SK-N-SH (cell line): Measurements from ENCODE around the gene ACCS. TPM values are rescaled to one million over a fixed set of nuclear protein-coding genes. Genes with fewer than 3 reads are reported as not detected.

ENCODE experiments used
- CTCF ChIA-PET: fragments of 300-600, 350-600 bp; formaldehyde crosslinking; extraction: SDS; loops from one replicate; lab custom pipeline; 2021; lab: Yijun Ruan, JAX
- POLR2A ChIA-PET: fragments of 350-600 bp; sonication (Branson Sonifier 250); formaldehyde crosslinking; extraction: SDS; loops from one replicate; lab custom pipeline; 2020; ENCODE audit warnings: antibody characterized with exemption, inconsistent platforms; lab: Yijun Ruan, JAX
- DNase-seq: peaks from one replicate; pipeline ENCODE4 v3.0.0; 2012
- H2AFZ ChIP-seq: fragments of 200-600 bp; sonication (generic); 2 replicates; pipeline ENCODE4 v1.8.1; 2016; ENCODE audit warnings: antibody characterized with exemption, mild to moderate bottlenecking, low read depth
- H3F3A ChIP-seq: fragments of 200-600 bp; sonication (generic); replicated peaks from 2 replicates; pipeline ENCODE3; 2016; ENCODE audit warnings: antibody characterized with exemption, mild to moderate bottlenecking; ENCODE audit not compliant: insufficient read depth
- H3K27ac ChIP-seq, 2 experiments: fragments of 200-500 bp in 1 of 2; fragments of 200-600 bp in 1 of 2; sonication (Bioruptor generic) in 1 of 2; sonication (generic), shearing (Covaris generic) in 1 of 2; 2 replicates each; pipeline versions ENCODE4 v1.5.1 to v1.6.1; 2014 to 2016; ENCODE audit warnings: low read depth in 2 of 2, inconsistent platforms in 1 of 2, low read length in 1 of 2, mild to moderate bottlenecking in 1 of 2, mixed read lengths in 1 of 2
- H3K27me3 ChIP-seq: fragments of 200-600 bp; sonication (generic), shearing (Covaris generic); 2 replicates; pipeline ENCODE4 v1.6.1; 2016; ENCODE audit warnings: mixed run types; ENCODE audit not compliant: insufficient read depth
- H3K36me3 ChIP-seq, 2 experiments: fragments of 200-500 bp in 1 of 2; fragments of 200-600 bp in 1 of 2; sonication (Bioruptor generic) in 1 of 2; sonication (generic) in 1 of 2; replicated peaks in 1 of 2; 2 replicates each; pipeline versions ENCODE3 to v1.5.1; 2014 to 2016; ENCODE audit warnings: low read length in 1 of 2, mild to moderate bottlenecking in 1 of 2; ENCODE audit not compliant: insufficient read depth in 2 of 2, control insufficient read depth in 1 of 2
- H3K4me1 ChIP-seq, 2 experiments: fragments of 200-500 bp in 1 of 2; fragments of 200-600 bp in 1 of 2; sonication (Bioruptor generic) in 1 of 2; sonication (generic), shearing (Covaris generic) in 1 of 2; 2 replicates each; pipeline versions ENCODE4 v1.5.1 to v1.6.1; 2014 to 2016; ENCODE audit warnings: low read depth in 1 of 2, low read length in 1 of 2, mixed run types in 1 of 2; ENCODE audit not compliant: insufficient read depth in 2 of 2, control insufficient read depth in 1 of 2
- H3K4me2 ChIP-seq: fragments of 200-600 bp; sonication (generic), shearing (Covaris generic); 2 replicates; pipeline ENCODE4 v1.6.1; 2017; ENCODE audit warnings: mixed run types
- H3K4me3 ChIP-seq, 2 experiments: fragments of 200-500 bp in 1 of 2; fragments of 200-600 bp in 1 of 2; sonication (Bioruptor generic) in 1 of 2; sonication (generic), shearing (Covaris generic) in 1 of 2; 2 replicates each; pipeline versions ENCODE4 v1.5.1 to v1.8.1; 2014 to 2016; ENCODE audit warnings: low read depth in 2 of 2, inconsistent platforms in 1 of 2, low read length in 1 of 2, mild to moderate bottlenecking in 1 of 2, mixed read lengths in 1 of 2, moderate library complexity in 1 of 2
- H3K79me2 ChIP-seq: fragments of 200-600 bp; sonication (generic); 2 replicates; pipeline ENCODE4 v1.8.1; 2017; ENCODE audit warnings: mild to moderate bottlenecking; ENCODE audit not compliant: insufficient read depth
- H3K9ac ChIP-seq: fragments of 200-600 bp; sonication (generic); 2 replicates; pipeline ENCODE4 v1.6.1; 2017; ENCODE audit warnings: mixed run types
- H3K9me2 ChIP-seq: fragments of 200-600 bp; sonication (generic); 2 replicates; pipeline ENCODE4 v1.6.1; 2017; ENCODE audit warnings: mixed run types
- H3K9me3 ChIP-seq: fragments of 200-600 bp; sonication (generic); 2 replicates; pipeline ENCODE4 v1.6.1; 2017; ENCODE audit warnings: mixed run types, mild to moderate bottlenecking, moderate library complexity
- H4K20me1 ChIP-seq: fragments of 200-600 bp; sonication (generic); 2 replicates; pipeline ENCODE4 v1.6.1; 2017; ENCODE audit warnings: mild to moderate bottlenecking, mixed run types; ENCODE audit not compliant: insufficient read depth
- CHD2 ChIP-seq: fragments of 150-350 bp; IDR thresholded peaks from 2 replicates; pipeline ENCODE4 v1.6.1; 2018; ENCODE audit warnings: low read length; ENCODE audit not compliant: partially characterized antibody
- EP300 ChIP-seq, 2 experiments: IDR thresholded peaks; 2 replicates each; pipeline versions ENCODE4 v1.4.0 to v1.6.1; 2012; ENCODE audit warnings: borderline replicate concordance in 1 of 2, low read depth in 1 of 2, low read length in 1 of 2
- EZH2phosphoT487 ChIP-seq: fragments of 200-600 bp; sonication (generic); IDR thresholded peaks from 2 replicates; pipeline ENCODE4 v1.6.1; 2017; ENCODE audit warnings: low read depth, mixed run types, mild to moderate bottlenecking, antibody characterized with exemption, moderate library complexity, borderline replicate concordance
- GATA2 ChIP-seq: sonication (generic); formaldehyde crosslinking; IDR thresholded peaks from 2 replicates; pipeline ENCODE4 v1.5.0; 2020; ENCODE audit warnings: mild to moderate bottlenecking, missing genetic modification reagents
- JUND ChIP-seq: IDR thresholded peaks from 2 replicates; pipeline ENCODE4 v1.4.0; 2012
- NRF1 ChIP-seq: IDR thresholded peaks from 2 replicates; pipeline ENCODE4 v1.6.1; 2012; ENCODE audit warnings: low read depth, mild to moderate bottlenecking, low read length
- POLR2AphosphoS5 ChIP-seq: IDR thresholded peaks from 2 replicates; pipeline ENCODE4 v1.6.1; 2012; ENCODE audit warnings: low read depth, low read length
- RCOR1 ChIP-seq: fragments of 150-350 bp; IDR thresholded peaks from 2 replicates; pipeline ENCODE4 v1.6.1; 2017; ENCODE audit warnings: antibody characterized with exemption, low read length
- RFX5 ChIP-seq: IDR thresholded peaks from 2 replicates; pipeline ENCODE4 v1.6.1; 2012; ENCODE audit warnings: mild to moderate bottlenecking, improper control_type of control experiment, low read length
- RXRA ChIP-seq: IDR thresholded peaks from 2 replicates; pipeline ENCODE4 v1.4.0; 2012; ENCODE audit warnings: low read depth, mild to moderate bottlenecking, borderline replicate concordance
- SIN3A ChIP-seq: IDR thresholded peaks from 2 replicates; pipeline ENCODE4 v1.6.1; 2012; ENCODE audit warnings: low read depth, mild to moderate bottlenecking, low read length, moderate library complexity, borderline replicate concordance
- WGBS: methylation state at CpG from one replicate; pipeline ENCODE4 v1.1.6; 2017; ENCODE audit warnings: low lambda C conversion rate; 5-methylcytosine and 5-hydroxymethylcytosine counted together
- polyA plus RNA-seq, 3 experiments: library from polyadenylated mRNA; depleted of rRNA; stranded (reverse); fragments of >200 nt; gene quantifications; 2 replicates each; pipeline ENCODE4 v1.2.3, GENCODE V29; 2012
- TF ChIP-seq, protein P1 (sequence below): IDR thresholded peaks from 2 replicates; pipeline ENCODE4; 2012
- TF ChIP-seq, protein P2 (sequence below): IDR thresholded peaks from 2 replicates; pipeline ENCODE4 v1.4.0; 2012; ENCODE audit warnings: low read depth, borderline replicate concordance
- TF ChIP-seq, protein P3 (sequence below): IDR thresholded peaks from 2 replicates; pipeline ENCODE4 v1.4.0; 2012; ENCODE audit warnings: low read depth
- TF ChIP-seq, protein P4 (sequence below): fragments of 150-350 bp; IDR thresholded peaks from 2 replicates; pipeline ENCODE4 v1.6.1; 2016; ENCODE audit warnings: mild to moderate bottlenecking, low read depth, low read length
- TF ChIP-seq, protein P5 (sequence below): fragments of 200-600 bp; sonication (generic); IDR thresholded peaks from 2 replicates; pipeline ENCODE4 v1.6.1; 2017; ENCODE audit warnings: antibody characterized with exemption, mild to moderate bottlenecking, moderate library complexity

ACCS gene
- polyA plus RNA-seq, 1 of the 3 experiments (the other 2 are of a cell fraction), result 28.5 TPM

DNA sequence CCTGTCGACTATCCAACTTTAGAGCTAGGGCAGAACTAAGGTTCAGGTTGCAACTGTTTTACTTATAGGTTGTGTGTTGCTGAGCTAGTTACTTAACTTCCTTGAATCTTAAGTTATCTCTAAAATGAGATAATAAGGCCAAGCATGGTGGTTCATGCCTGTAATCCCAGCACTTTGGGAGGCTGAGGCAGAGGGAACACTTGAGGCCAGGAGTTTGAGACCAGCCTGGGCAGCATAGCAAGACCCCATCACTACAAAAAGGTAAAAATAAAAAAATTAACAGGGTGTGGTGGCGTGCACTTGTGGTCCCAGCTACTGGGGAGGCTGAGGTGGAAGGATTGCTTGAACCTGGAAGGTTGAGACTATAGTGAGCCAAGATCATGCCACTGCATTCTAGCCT is 2.1 kb downstream of the ACCS start:
- H3K9me3 ChIP-seq, result no peaks in the 10 kb centered on the region
- POLR2A ChIA-PET, result no interaction called here
- WGBS, result 67% methylated on average over 2 of the region's 2 CpGs

DNA sequence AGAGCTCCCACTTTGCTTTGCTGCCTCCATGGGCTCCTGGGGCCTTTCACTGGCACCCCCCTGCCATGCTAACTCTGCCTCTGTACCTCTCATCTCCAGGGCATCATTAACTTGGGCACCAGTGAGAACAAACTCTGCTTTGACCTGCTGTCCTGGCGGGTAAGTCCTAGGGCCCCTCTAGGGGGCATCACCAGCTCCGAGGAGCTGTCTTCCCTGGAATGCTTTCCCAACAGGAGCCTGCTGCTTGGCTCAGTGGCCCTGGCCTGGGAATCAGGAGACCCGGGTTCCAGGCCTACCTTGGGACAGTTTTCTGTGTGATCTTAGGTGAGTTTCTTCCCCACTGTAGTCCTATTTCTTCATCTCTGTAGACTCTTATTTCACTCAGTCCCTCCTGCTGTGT is 5.1 kb downstream of the ACCS start:
- Histone ChIP-seq H3K36me3 (peaks cover 0 to 5% of the 10 kb centered on the region in 2 experiments), H3K79me2 (no peaks in the 10 kb centered on the region), H3K27me3 (no peaks in the 10 kb centered on the region), H4K20me1 (no peaks in the 10 kb centered on the region), H3K9ac (no peak overlapping the region), H3K9me3 (no peaks in the 10 kb centered on the region), H3K4me1 (peaks cover 0 to 2% of the 10 kb centered on the region in 2 experiments; a peak in 2 of 4 replicates), H3K27ac (no peak overlapping the region), H3F3A (no peaks in the 10 kb centered on the region), H3K9me2 (no peaks in the 10 kb centered on the region), H3K4me3 (no peak overlapping the region), H3K4me2 (no peak overlapping the region), H2AFZ (no peak overlapping the region)
- WGBS, result 80% methylated on average over 1 of the region's 3 CpGs
- TF ChIP-seq, protein P1, sequence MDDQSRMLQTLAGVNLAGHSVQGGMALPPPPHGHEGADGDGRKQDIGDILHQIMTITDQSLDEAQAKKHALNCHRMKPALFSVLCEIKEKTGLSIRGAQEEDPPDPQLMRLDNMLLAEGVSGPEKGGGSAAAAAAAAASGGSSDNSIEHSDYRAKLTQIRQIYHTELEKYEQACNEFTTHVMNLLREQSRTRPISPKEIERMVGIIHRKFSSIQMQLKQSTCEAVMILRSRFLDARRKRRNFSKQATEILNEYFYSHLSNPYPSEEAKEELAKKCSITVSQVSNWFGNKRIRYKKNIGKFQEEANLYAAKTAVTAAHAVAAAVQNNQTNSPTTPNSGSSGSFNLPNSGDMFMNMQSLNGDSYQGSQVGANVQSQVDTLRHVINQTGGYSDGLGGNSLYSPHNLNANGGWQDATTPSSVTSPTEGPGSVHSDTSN, result no peak
- TF ChIP-seq RCOR1, result no peak
- TF ChIP-seq NRF1, result no peak
- no peak for TF ChIP-seq CHD2
- no peak for TF ChIP-seq RFX5
- no peak for TF ChIP-seq POLR2AphosphoS5
- no peak for TF ChIP-seq SIN3A
- no peak for TF ChIP-seq JUND
- TF ChIP-seq, protein P2, sequence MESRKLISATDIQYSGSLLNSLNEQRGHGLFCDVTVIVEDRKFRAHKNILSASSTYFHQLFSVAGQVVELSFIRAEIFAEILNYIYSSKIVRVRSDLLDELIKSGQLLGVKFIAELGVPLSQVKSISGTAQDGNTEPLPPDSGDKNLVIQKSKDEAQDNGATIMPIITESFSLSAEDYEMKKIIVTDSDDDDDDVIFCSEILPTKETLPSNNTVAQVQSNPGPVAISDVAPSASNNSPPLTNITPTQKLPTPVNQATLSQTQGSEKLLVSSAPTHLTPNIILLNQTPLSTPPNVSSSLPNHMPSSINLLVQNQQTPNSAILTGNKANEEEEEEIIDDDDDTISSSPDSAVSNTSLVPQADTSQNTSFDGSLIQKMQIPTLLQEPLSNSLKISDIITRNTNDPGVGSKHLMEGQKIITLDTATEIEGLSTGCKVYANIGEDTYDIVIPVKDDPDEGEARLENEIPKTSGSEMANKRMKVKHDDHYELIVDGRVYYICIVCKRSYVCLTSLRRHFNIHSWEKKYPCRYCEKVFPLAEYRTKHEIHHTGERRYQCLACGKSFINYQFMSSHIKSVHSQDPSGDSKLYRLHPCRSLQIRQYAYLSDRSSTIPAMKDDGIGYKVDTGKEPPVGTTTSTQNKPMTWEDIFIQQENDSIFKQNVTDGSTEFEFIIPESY, result no peak
- TF ChIP-seq EZH2phosphoT487, result no peak
- no peak for TF ChIP-seq GATA2 (CRISPR knock-in tag)
- TF ChIP-seq, protein P3, sequence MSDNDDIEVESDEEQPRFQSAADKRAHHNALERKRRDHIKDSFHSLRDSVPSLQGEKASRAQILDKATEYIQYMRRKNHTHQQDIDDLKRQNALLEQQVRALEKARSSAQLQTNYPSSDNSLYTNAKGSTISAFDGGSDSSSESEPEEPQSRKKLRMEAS, result no peak
- no peak for TF ChIP-seq EP300 (IDR thresholded peaks at IDR 0.05; ENCODE audit: borderline replicate concordance in 1 of 2, low read depth in 1 of 2, low read length in 1 of 2)
- TF ChIP-seq RXRA, result no peak
- TF ChIP-seq, protein P4, sequence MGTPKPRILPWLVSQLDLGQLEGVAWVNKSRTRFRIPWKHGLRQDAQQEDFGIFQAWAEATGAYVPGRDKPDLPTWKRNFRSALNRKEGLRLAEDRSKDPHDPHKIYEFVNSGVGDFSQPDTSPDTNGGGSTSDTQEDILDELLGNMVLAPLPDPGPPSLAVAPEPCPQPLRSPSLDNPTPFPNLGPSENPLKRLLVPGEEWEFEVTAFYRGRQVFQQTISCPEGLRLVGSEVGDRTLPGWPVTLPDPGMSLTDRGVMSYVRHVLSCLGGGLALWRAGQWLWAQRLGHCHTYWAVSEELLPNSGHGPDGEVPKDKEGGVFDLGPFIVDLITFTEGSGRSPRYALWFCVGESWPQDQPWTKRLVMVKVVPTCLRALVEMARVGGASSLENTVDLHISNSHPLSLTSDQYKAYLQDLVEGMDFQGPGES, result no peak
- CTCF ChIA-PET, result interaction anchor here (1.0 to 10.8 kb wide), 4 partner anchors 14 to 220 kb away, joined by 3 to 71 read pairs (median 4); partner anchors contain the start of gene EXT2
- POLR2A ChIA-PET, result interaction anchor here (1.2 kb wide), 1 partner anchor 10 kb away, joined by 3 read pairs; no protein-coding TSS in a partner anchor
- no peak for DNase-seq

More for the DNA sequence above, 2.1 kb downstream of the ACCS start:
- H4K20me1 ChIP-seq, result no peaks in the 10 kb centered on the region
- no peak overlapping the region for H2AFZ ChIP-seq
- no peak overlapping the region for H3K4me2 ChIP-seq
- no peak overlapping the region for H3K9ac ChIP-seq
- H3K4me3 ChIP-seq, result no peak overlapping the region
- peaks cover 0 to 2% of the 10 kb centered on the region in 2 experiments; a peak in 2 of 4 replicates for H3K4me1 ChIP-seq
- no peak for DNase-seq
- no peaks in the 10 kb centered on the region for H3K9me2 ChIP-seq
- H3K79me2 ChIP-seq, result no peaks in the 10 kb centered on the region
- H3K27ac ChIP-seq, result no peak overlapping the region
- CTCF ChIA-PET, result interaction anchor here (1.1 to 10.8 kb wide), 2 partner anchors 11 to 26 kb away, joined by 3 to 71 read pairs; partner anchors contain the start of gene EXT2
- no peaks in the 10 kb centered on the region for H3F3A ChIP-seq
- TF ChIP-seq, protein P5, sequence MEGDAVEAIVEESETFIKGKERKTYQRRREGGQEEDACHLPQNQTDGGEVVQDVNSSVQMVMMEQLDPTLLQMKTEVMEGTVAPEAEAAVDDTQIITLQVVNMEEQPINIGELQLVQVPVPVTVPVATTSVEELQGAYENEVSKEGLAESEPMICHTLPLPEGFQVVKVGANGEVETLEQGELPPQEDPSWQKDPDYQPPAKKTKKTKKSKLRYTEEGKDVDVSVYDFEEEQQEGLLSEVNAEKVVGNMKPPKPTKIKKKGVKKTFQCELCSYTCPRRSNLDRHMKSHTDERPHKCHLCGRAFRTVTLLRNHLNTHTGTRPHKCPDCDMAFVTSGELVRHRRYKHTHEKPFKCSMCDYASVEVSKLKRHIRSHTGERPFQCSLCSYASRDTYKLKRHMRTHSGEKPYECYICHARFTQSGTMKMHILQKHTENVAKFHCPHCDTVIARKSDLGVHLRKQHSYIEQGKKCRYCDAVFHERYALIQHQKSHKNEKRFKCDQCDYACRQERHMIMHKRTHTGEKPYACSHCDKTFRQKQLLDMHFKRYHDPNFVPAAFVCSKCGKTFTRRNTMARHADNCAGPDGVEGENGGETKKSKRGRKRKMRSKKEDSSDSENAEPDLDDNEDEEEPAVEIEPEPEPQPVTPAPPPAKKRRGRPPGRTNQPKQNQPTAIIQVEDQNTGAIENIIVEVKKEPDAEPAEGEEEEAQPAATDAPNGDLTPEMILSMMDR, result no peak
- H3K27me3 ChIP-seq, result no peaks in the 10 kb centered on the region
- peaks cover 0 to 5% of the 10 kb centered on the region in 2 experiments for H3K36me3 ChIP-seq
